Spleen (tissue), 7 donors: ENCODE data around the gene MEGF6.

ENCODE experiments used
- CTCF ChIP-seq, 11 experiments: fragments of 200-600 bp in 7 of 11; fragments of 450-650 bp in 4 of 11; sonication (generic) in 4 of 11; IDR thresholded peaks in 8 of 11; conservative IDR thresholded peaks in 3 of 11; 1 replicate in 7 of 11; 2 replicates in 4 of 11; pipeline versions ENCODE4 v1.4.0 to v1.8.0; 2016 to 2021; ENCODE audit warnings: antibody characterized with exemption in 11 of 11, inconsistent platforms in 4 of 11, mild to moderate bottlenecking in 1 of 11
- POLR2A ChIP-seq, 3 donors: fragments of 450-650 bp; IDR thresholded peaks; one replicate each; pipeline ENCODE4 v1.5.1; 2017; ENCODE audit warnings: antibody characterized with exemption in 3 of 3, mild to moderate bottlenecking in 1 of 3
- POLR2AphosphoS5 ChIP-seq, 3 donors: sonication (generic); formaldehyde crosslinking; IDR thresholded peaks; one replicate each; pipeline ENCODE4 v1.5.1; 2017; ENCODE audit warnings: antibody characterized with exemption in 3 of 3
- donor health status: DM: no; HTN: no; CAD: no; lungs with moderate emphysema.
- donor health status: DM: no; HTN: no; CAD: no.
- donor health status: DM: no; HTN: no; CAD: no.

- TF ChIP-seq POLR2AphosphoS5 (IDR thresholded peaks at IDR 0.05) = no peak
- TF ChIP-seq POLR2A (IDR thresholded peaks at IDR 0.05) = no peak
- no peak for TF ChIP-seq CTCF (IDR thresholded peaks at IDR 0.05 in 8 of 11, conservative IDR thresholded peaks at IDR 0.05 in 3 of 11)
Measured at GRCh38 chr1:3442901-3443300, 168.4 kb downstream of the MEGF6 start.
